ENCODE data around the gene EIF4G1. TPM values are rescaled to one million over a fixed set of nuclear protein-coding genes. Genes with fewer than 3 reads are reported as not detected.

EIF4G1 gene
- total and polyA plus RNA-seq, 2 experiments from 2014 or later: 227 to 552 TPM

DNA sequence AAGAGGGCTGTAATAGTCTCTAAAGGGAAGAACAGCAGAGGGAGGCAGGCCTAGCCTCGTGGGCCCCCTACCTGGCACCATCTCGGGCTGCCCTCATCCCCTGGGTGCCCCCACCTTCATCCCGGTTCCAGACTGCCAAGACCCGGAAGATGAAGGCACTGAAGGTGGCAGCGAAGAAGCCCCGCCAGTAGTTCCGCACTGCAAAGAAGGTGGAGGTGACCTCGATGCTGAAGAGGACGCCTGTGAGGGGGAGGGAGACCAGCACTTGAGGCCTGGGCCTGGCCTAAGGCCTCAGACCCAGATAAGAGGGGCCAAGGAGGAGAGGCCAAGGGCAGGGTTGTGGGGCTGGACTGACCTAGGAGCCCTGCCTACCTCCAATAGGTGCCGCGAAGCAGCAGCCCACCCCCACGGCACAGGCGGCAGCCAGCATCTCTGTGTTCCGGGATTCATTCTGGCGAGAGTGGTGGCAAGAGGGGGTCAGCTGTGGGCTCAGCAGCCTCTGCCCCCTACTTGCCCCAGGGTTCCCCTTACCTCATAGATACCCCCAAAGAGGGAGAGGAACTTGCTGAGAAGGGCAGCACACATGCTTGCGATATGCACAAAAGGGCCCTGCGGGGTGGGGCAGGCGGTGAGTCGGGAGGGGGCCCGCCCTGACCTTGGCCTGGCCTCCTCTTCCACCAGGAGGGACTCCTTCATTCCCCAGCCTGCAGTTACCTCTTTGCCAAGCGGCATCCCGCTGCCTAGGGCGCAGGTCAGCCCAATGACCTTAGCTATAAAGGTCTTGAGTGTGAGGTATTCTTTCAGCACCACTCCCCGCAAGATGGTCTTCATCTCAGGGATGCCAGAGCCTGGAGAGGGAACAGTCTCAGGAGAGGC is 43.1 kb downstream of the EIF4G1 start:
- Histone ChIP-seq H2AFZ (no peak overlapping the region), H3F3A (replicated peaks; ENCODE audit: low read depth) (peaks cover 5% of the 10 kb centered on the region; the same call in 1 of the 2 replicates), H3K36me3 (ENCODE audit: insufficient read depth) (0 out of 2 replicates have a peak, but pooled peaks cover 3% of the 10 kb centered on the region), H3K27me3 (ENCODE audit: insufficient read depth) (peaks cover 14% of the 10 kb centered on the region), H3K4me2 (no peak overlapping the region), H3K4me3 (no peak overlapping the region), H3K27ac (ENCODE audit: low read depth) (no peak overlapping the region), H4K20me1 (replicated peaks; ENCODE audit: insufficient read depth) (no peaks in the 10 kb centered on the region), H3K79me2 (replicated peaks; ENCODE audit: insufficient read depth) (no peaks in the 10 kb centered on the region), H3K4me1 (ENCODE audit: insufficient read depth) (peaks cover 11% of the 10 kb centered on the region), H3K9me2 (ENCODE audit: insufficient read depth) (no peaks in the 10 kb centered on the region)
- ATAC-seq: no peak
- DNase-seq (ENCODE audit: low spot score): no peak
- Mint-ChIP-seq H3K9me3 (no peaks in the 10 kb centered on the region), H3K4me1 (peaks cover 18% of the 10 kb centered on the region), H3K4me3 (no peak overlapping the region), H3K27ac (no peak overlapping the region), H3K36me3 (ENCODE audit: low read depth) (peaks cover 17% of the 10 kb centered on the region), H3K27me3 (ENCODE audit: insufficient read depth, low read depth, poor library complexity) (peaks cover 17% of the 10 kb centered on the region)
- no peak for TF ChIP-seq ZNF114 (CRISPR knock-in tag; IDR thresholded peaks at IDR 0.05)
- TF ChIP-seq NANOG (IDR thresholded peaks at IDR 0.05; ENCODE audit: borderline replicate concordance): no peak
- TF ChIP-seq EZH2phosphoT487 (IDR thresholded peaks at IDR 0.05; ENCODE audit: unreplicated experiment): no peak

DNA sequence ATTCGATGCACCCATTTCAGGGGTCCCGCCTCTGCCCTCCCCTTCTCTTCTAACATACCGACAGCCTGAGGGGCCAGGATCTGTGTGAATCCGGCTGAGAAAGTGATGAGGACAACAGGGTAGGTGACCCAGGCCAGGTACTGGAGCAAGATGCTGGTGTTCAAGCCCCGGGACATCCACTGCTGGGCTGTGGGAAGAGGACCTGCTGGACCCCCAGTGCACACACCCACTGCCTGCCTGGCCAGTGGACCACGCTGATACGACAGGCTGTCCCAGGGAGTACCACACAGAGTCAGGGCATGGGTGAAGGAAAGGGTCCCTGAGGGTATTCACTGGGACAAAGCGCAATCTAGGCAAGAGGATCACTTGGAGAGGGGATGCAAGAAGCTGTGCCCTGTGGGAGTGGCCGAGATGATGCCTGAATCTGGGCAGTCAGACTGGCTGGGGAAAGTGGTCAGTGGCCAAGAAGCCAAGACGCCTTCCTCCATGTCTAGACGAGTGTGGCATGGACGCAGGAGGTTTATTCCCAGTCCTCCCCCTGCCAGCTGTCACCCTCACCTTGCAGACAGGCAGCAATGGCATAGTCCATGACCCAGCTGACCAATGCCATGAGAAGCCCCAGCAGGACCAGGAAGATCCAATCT is 43.8 kb downstream of the EIF4G1 start:
- Mint-ChIP-seq H3K27ac (no peak overlapping the region), H3K4me3 (no peak overlapping the region)
- TF ChIP-seq ZNF331 (CRISPR knock-in tag; IDR thresholded peaks at IDR 0.05; ENCODE audit: low read depth) (no peak), NANOG (IDR thresholded peaks at IDR 0.05; ENCODE audit: borderline replicate concordance) (no peak), STAT1 (IDR thresholded peaks at IDR 0.05; ENCODE audit: unreplicated experiment) (no peak), EZH2 (IDR thresholded peaks at IDR 0.05; ENCODE audit: low read depth, unreplicated experiment) (no peak), ZNF114 (CRISPR knock-in tag; IDR thresholded peaks at IDR 0.05) (no peak), CREB1 (CRISPR knock-in tag; IDR thresholded peaks at IDR 0.05; ENCODE audit: low read depth) (no peak), POLR2AphosphoS5 (IDR thresholded peaks at IDR 0.05; ENCODE audit: low read depth) (no peak)
- TF ChIP-seq, protein P1, sequence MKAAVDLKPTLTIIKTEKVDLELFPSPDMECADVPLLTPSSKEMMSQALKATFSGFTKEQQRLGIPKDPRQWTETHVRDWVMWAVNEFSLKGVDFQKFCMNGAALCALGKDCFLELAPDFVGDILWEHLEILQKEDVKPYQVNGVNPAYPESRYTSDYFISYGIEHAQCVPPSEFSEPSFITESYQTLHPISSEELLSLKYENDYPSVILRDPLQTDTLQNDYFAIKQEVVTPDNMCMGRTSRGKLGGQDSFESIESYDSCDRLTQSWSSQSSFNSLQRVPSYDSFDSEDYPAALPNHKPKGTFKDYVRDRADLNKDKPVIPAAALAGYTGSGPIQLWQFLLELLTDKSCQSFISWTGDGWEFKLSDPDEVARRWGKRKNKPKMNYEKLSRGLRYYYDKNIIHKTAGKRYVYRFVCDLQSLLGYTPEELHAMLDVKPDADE (IDR thresholded peaks at IDR 0.05): no peak
- TF ChIP-seq, protein P2, sequence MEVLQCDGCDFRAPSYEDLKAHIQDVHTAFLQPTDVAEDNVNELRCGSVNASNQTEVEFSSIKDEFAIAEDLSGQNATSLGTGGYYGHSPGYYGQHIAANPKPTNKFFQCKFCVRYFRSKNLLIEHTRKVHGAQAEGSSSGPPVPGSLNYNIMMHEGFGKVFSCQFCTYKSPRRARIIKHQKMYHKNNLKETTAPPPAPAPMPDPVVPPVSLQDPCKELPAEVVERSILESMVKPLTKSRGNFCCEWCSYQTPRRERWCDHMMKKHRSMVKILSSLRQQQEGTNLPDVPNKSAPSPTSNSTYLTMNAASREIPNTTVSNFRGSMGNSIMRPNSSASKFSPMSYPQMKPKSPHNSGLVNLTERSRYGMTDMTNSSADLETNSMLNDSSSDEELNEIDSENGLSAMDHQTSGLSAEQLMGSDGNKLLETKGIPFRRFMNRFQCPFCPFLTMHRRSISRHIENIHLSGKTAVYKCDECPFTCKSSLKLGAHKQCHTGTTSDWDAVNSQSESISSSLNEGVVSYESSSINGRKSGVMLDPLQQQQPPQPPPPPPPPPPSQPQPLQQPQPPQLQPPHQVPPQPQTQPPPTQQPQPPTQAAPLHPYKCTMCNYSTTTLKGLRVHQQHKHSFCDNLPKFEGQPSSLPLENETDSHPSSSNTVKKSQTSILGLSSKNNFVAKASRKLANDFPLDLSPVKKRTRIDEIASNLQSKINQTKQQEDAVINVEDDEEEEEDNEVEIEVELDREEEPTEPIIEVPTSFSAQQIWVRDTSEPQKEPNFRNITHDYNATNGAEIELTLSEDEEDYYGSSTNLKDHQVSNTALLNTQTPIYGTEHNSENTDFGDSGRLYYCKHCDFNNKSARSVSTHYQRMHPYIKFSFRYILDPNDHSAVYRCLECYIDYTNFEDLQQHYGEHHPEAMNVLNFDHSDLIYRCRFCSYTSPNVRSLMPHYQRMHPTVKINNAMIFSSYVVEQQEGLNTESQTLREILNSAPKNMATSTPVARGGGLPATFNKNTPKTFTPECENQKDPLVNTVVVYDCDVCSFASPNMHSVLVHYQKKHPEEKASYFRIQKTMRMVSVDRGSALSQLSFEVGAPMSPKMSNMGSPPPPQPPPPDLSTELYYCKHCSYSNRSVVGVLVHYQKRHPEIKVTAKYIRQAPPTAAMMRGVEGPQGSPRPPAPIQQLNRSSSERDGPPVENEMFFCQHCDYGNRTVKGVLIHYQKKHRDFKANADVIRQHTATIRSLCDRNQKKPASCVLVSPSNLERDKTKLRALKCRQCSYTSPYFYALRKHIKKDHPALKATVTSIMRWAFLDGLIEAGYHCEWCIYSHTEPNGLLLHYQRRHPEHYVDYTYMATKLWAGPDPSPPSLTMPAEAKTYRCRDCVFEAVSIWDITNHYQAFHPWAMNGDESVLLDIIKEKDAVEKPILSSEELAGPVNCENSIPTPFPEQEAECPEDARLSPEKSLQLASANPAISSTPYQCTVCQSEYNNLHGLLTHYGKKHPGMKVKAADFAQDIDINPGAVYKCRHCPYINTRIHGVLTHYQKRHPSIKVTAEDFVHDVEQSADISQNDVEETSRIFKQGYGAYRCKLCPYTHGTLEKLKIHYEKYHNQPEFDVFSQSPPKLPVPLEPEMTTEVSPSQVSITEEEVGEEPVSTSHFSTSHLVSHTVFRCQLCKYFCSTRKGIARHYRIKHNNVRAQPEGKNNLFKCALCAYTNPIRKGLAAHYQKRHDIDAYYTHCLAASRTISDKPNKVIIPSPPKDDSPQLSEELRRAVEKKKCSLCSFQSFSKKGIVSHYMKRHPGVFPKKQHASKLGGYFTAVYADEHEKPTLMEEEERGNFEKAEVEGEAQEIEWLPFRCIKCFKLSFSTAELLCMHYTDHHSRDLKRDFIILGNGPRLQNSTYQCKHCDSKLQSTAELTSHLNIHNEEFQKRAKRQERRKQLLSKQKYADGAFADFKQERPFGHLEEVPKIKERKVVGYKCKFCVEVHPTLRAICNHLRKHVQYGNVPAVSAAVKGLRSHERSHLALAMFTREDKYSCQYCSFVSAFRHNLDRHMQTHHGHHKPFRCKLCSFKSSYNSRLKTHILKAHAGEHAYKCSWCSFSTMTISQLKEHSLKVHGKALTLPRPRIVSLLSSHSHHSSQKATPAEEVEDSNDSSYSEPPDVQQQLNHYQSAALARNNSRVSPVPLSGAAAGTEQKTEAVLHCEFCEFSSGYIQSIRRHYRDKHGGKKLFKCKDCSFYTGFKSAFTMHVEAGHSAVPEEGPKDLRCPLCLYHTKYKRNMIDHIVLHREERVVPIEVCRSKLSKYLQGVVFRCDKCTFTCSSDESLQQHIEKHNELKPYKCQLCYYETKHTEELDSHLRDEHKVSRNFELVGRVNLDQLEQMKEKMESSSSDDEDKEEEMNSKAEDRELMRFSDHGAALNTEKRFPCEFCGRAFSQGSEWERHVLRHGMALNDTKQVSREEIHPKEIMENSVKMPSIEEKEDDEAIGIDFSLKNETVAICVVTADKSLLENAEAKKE (CRISPR knock-in tag; IDR thresholded peaks at IDR 0.05): no peak
- TF ChIP-seq, protein P3, sequence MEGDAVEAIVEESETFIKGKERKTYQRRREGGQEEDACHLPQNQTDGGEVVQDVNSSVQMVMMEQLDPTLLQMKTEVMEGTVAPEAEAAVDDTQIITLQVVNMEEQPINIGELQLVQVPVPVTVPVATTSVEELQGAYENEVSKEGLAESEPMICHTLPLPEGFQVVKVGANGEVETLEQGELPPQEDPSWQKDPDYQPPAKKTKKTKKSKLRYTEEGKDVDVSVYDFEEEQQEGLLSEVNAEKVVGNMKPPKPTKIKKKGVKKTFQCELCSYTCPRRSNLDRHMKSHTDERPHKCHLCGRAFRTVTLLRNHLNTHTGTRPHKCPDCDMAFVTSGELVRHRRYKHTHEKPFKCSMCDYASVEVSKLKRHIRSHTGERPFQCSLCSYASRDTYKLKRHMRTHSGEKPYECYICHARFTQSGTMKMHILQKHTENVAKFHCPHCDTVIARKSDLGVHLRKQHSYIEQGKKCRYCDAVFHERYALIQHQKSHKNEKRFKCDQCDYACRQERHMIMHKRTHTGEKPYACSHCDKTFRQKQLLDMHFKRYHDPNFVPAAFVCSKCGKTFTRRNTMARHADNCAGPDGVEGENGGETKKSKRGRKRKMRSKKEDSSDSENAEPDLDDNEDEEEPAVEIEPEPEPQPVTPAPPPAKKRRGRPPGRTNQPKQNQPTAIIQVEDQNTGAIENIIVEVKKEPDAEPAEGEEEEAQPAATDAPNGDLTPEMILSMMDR (conservative IDR thresholded peaks at IDR 0.05; ENCODE audit: low read depth in 2 of 2): no peak

More for the DNA sequence above, 43.8 kb downstream of the EIF4G1 start:
- no peak overlapping the region for H3K4me2 ChIP-seq
- peaks cover 11% of the 10 kb centered on the region for H3K4me1 ChIP-seq (ENCODE audit: insufficient read depth)
- no peak overlapping the region for H3K4me3 ChIP-seq
- peaks cover 5% of the 10 kb centered on the region; the same call in 1 of the 2 replicates for H3F3A ChIP-seq (replicated peaks; ENCODE audit: low read depth)
- H4K20me1 ChIP-seq (replicated peaks; ENCODE audit: insufficient read depth): no peaks in the 10 kb centered on the region
- H3K27me3 ChIP-seq (ENCODE audit: insufficient read depth): peaks cover 14% of the 10 kb centered on the region
- H3K9me2 ChIP-seq (ENCODE audit: insufficient read depth): no peaks in the 10 kb centered on the region
- Mint-ChIP-seq H3K36me3 (ENCODE audit: low read depth) (peaks cover 15% of the 10 kb centered on the region), H3K4me1 (peaks cover 18% of the 10 kb centered on the region), H3K27me3 (ENCODE audit: insufficient read depth, low read depth, poor library complexity) (peaks cover 17% of the 10 kb centered on the region), H3K9me3 (peaks cover under 1% of the 10 kb centered on the region; the same call in 1 of the 3 replicates)
- no peak overlapping the region for H2AFZ ChIP-seq
- 0 out of 2 replicates have a peak, but pooled peaks cover 3% of the 10 kb centered on the region for H3K36me3 ChIP-seq (ENCODE audit: insufficient read depth)
- no peak overlapping the region for H3K27ac ChIP-seq (ENCODE audit: low read depth)
- DNase-seq (ENCODE audit: low spot score): no peak
- ATAC-seq: no peak
- no peaks in the 10 kb centered on the region for H3K79me2 ChIP-seq (replicated peaks; ENCODE audit: insufficient read depth)
